ENCODE data around the gene ATP5MK.
"Not testable (repeated sequence)": the region's sequence is repeated elsewhere in the genome, so short reads cannot be mapped to it uniquely, and the experiment has no call there.

Gene ATP5MK, protein sequence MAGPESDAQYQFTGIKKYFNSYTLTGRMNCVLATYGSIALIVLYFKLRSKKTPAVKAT

DNA sequence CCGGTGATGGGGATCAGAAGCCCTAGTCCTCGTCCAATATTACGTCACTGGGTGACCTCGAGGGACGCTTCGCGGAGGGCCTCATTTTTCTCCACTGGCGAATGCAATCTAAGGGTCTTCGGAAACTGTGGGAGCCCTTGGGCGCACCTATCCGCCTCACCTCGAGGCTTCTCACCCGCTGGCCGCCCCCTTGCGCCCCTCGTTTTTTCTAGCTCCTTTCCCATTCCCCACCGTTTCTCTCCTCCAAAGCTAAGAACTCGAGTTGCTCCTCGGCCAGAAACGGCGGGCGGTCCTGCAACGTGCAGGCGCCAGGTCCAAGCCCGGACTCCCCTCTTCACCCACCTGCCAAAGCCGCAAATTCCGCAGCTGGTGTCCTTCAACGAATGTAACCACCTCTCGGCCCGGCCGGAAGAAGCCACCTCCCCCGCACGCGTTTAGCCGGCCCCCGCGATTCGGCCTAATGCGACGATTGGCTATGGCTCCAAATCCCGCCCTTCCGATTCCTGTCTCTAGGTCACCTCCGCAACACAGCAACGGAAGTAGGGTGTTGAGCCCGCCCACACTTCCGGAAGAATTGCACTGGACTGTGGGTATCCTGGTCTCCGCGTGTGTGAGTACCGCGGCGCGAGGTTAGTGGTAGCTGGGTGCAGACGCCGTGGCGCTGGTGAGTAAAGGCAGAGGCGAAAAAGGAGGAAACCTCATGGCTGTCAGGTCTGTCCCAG is at the start of gene ATP5MK, which contains the start of gene PDCD11:
ATP5MK (minus strand) TSS at position 409 of the 722 bp plus-strand sequence. CDS start 4,018 bp downstream, outside the sequence.
PDCD11 (plus strand) TSS at position 560 of the 722 bp plus-strand sequence. CDS start 1,801 bp downstream, outside the sequence.
- peak; percentile 97 for DNase-seq

GRCh38 chr10:103445366-103445765 is 49.1 kb upstream of the ATP5MK start:
- DNase-seq = no peak

DNA sequence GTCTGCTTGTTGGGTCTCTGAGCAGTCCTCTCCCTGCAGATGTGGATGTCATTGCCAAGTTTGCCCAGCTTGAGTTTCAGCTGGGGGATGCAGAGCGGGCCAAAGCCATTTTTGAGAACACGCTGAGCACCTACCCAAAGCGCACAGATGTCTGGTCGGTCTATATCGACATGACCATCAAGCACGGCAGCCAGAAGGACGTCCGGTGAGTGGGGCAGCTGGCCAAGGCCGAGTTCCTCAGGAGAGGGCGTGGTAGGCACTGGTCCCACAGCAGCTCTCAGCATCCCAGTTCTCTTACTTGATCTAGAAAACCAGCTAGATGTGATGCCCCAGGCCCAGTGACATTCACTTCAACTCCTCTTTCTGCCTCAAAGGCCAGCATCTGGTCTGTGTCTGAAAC is 48.2 kb upstream of the ATP5MK start:
- no peak for DNase-seq

DNA sequence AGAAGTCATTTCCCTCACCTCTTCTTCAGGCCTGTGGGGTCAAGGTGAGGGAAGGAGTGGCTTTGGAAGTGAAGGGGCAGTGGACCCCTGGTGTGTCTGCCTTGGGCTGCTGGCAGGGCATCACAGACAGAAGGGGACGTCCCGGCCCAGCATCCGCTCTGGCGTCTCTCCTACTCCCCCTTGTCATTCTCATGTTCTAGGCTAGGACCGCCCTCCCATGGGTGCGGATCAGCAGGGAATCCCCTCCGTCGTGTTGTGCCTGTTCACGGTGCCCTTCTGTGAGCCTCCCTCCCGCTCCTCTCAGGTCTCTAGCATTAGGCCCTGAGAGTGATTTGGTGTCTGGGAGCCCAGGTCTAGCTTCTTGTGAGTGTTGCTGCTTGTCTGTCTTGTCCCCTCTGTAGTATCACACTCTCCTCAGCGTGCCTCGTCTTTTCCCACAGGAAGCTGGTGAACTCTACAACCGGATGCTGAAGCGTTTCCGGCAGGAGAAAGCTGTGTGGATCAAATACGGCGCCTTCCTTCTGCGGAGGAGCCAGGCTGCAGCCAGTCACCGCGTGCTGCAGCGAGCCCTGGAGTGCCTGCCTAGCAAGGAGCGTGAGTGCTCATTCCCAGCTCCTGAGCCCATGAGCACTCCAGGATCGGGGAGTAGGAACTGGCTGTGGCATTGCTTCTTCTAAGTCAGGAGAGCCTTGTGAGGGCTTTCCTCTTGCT is 47.4 kb upstream of the ATP5MK start:
- DNase-seq = no peak

DNA sequence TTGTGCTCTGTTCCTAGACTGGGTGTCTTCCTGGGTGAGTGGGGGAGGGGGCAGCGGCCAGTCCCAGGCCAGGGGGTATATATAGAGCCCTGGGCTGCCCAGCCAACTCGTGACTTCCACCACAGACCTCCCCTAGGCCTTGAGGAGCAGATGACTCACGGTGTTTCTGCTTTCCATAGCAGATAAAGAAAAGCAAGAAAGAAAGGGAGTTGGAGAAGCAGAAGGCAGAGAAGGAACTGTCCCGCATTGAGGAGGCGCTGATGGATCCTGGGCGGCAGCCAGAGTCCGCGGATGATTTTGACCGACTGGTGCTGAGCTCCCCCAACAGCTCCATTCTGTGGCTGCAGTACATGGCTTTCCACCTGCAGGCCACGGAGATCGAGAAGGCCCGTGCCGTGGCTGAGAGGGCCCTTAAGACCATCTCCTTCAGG is 45.8 kb upstream of the ATP5MK start:
- peak; percentile 35 for DNase-seq

DNA sequence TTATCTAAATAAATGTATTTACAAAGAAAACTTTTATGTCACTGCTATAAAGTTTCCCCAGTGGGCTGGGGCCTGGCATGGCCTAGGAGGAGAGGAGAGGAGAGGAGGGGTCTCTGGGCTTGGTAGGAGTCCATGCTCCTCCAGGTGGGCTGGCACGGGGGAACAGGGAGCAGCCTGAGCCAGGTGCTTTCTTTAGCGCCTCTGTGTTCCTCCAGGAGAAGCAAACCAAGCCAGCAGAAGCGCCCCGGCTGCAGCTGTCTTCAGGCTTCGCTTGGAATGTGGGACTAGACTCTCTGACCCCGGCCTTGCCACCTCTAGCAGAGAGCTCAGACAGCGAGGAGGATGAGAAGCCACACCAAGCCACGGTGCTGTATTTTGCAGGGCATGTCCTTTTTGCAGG is 45.3 kb upstream of the ATP5MK start:
- no peak for DNase-seq

DNA sequence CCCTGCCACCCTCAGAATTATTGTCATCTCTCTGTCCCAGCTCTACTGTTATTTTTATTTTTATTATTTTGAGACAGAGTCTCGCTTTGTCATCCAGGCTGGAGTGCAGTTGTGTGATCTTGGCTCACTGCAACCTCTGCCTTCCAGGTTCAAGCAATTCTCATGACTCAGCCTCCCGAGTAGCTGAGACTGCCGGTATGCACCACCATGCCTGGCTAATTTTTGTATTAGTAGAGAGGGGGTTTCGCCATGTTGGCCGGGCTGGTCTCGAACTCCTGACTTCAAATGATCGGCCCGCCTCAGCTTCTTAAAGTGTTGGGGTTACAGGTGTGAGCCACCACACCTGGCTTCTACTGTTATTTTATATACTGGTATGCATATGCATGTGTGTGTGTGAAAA is 44.9 kb upstream of the ATP5MK start:
- DNase-seq = no peak

GRCh38 chr10:103440416-103440815 is 44.1 kb upstream of the ATP5MK start:
- no peak for DNase-seq

GRCh38 chr10:103439776-103440175 is 43.5 kb upstream of the ATP5MK start:
- DNase-seq = no peak

DNA sequence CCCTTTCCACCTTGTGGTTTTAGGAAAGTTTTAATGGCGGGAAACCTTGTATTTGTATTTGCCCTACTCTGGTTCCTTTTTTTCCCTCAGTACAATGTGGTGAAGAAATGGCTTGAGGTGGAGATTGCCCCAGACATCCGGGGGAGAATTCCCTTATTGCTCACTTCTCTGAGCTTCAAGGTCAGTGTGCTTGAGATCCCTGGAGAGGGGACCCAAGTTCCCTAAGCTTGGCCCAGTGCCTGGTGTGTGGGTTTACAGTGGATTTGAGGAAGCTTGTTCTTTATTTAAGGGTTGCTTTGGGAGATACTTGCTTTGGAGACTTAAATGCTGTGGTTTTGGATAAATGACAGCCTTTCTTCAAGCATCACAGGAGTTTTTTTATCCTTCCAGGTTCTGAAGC is 37.6 kb upstream of the ATP5MK start:
- DNase-seq = peak; percentile 27

DNA sequence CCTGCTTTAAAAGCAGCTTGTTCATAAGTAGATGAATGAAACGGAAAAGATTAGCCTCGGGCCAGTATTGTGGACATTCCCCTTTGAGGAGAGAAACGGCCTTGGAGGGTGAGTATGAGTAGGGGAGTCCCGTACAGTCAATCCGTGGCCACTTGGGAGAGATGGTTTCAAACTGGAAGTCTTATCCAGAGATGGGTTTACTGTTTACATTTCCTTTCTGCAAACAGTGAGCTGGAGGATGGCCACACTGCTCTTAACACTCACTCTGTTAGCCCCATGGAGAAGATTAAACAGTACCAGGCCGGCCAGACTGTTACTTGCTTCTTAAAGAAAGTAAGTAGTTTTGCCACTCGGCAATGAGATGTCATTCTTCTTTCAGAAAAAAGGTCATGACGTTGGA is 35.6 kb upstream of the ATP5MK start:
- no peak for DNase-seq

GRCh38 chr10:103429647-103430046 is 33.4 kb upstream of the ATP5MK start:
- DNase-seq = no peak

- no peak for DNase-seq
Observed at GRCh38 chr10:103428989-103429643, 32.8 kb upstream of the ATP5MK start.

GRCh38 chr10:103427866-103428265 is 31.6 kb upstream of the ATP5MK start:
- DNase-seq = no peak

DNA sequence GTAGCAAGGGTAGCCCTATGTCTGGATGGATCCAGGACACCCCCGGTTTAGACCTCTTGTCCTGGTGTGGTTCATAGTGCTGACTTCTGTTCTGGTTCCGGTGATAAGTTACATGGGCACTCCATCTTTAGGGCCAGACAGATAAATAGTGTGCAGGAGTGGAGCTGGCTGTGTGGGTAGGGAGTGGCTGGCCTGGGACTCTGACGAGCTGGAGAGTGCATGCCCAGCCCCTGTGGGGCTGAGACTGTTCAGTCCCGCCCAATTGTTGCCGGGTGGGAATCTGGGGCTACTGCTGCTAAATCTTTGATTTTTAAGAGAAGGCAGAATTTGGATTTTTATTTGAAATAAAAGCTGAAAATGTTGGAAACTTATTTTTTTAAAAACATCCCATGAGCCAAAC is 27.5 kb upstream of the ATP5MK start:
- no peak for DNase-seq

DNA sequence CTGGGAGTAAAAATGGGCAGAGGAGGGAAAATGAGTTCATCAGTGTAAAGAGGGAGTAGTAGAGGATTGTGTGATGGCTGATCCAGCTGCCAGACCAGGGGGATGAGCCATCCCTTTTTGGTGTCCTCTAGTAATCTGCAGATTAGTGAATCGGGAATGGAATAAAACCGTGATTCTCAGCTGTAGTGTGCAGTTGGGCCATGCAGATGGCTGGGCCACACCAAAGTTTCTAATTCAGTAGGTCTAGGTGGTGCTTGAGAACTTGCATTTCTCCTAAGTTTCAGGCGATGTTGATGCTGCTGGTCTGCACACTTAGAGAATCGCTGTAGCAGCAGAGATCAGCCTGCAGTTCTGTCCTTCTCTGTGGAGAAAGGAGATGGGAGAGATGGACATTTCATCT is 22.8 kb upstream of the ATP5MK start:
- DNase-seq = no peak

DNA sequence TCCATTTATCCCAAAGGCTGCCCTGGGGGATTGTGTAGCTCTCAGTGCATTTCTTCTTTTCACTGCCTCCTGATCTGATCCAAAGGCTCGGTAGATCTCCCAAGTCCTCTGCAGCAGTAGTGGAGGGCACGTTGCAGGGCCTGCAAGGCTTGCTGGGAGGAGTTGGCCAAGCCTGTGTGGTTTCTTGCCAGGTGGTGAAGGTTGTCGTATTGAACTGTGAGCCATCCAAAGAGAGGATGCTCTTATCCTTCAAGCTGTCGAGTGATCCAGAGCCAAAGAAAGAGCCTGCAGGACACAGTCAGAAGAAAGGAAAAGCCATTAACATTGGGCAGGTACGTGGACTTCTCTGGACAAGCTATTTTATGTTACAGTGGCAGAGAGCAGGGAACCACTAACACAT is 21.3 kb upstream of the ATP5MK start:
- no peak for DNase-seq

DNA sequence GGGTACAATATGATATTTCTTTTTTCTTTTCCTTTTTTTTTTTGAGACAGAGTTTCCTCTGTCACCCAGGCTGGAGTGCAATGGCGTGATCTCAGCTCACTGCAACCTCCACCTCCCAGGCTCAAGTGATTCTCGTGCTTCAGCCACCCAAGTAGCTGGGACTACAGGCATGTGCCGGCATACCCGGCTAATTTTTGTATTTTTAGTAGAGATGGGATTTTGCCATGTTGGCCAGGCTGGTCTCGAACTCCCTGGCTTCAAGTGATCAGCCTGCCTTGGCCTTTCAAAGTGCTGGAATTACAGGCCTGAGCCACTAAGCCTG is 20.8 kb upstream of the ATP5MK start:
- DNase-seq = not testable (repeated sequence)

GRCh38 chr10:103416436-103417147 is 20.3 kb upstream of the ATP5MK start:
- DNase-seq = peak; percentile 52

DNA sequence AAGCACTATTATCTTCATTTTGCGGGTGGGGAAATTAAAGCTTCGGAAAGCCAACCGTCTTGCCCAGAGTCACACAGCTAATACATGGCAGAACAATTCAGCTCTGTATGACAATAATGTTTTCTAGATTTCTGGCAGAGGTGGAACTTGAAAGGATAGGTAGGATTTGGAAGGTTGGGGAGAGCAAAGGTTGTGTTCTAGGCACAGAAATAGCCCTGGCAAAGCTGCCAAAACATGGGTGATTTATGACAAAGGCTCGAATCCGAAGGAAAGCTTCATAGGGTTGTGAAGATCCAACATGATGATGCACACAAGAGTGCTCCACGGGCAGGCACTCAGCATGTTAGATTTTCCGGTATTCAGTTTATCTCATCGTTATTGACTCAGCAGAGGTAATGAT is 19.3 kb upstream of the ATP5MK start:
- DNase-seq = no peak

GRCh38 chr10:103413564-103413963 is 17.3 kb upstream of the ATP5MK start:
- no peak for DNase-seq

DNA sequence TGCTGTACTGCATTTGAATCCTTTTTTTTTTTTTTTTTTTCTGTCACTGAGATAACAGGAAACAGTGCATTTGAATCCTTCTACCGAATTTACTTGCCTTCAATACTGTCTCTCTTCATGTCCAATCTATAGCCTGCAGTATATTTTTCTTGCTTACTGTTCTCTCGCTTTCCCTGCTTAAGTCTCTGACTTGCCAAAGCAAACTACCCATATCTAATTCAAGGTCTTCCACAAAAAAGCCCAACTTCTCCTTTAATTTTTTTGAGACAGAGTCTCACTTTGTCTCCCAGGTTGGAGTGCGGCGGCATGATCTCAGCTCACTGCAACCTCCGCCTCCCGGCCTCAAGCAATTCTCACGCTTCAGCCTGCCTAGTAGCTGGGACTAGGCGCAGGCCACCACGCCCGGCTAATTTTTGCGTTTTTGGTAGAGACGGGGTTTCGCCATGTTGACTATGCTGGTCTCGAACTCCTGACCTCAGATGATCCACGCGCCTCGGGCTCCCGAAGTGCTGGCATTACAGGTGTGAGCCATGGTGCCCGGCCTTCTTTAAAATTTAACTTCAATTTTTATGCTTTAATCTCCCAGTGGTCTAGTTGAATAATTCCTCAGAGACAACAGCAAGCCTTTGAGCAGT is 1.0 kb upstream of the ATP5MK start:
- no peak for DNase-seq

- DNase-seq = no peak
Observed at GRCh38 chr10:103396789-103397087, 463 bp upstream of the ATP5MK start.

All from fibroblast of skin of right biceps (primary cell).